Gastroesophageal sphincter (tissue), 4 donors: ENCODE measurements around the gene PPP2R3A. TPM values are rescaled to one million over a fixed set of nuclear protein-coding genes. Genes with fewer than 3 reads are reported as not detected.

ENCODE experiments used
- ATAC-seq: fragments of 150-250 bp; one replicate; pipeline ENCODE4 v1.9.1; 2016; ENCODE audit warnings: mild to moderate bottlenecking, moderate library complexity
- H3K27ac ChIP-seq, 4 donors: fragments of 200-600 bp; sonication (generic) in 3 of 4; 1 replicate in 3 of 4; 2 replicates in 1 of 4; pipeline ENCODE4 v1.5.1; 2016 to 2019
- H3K27me3 ChIP-seq: fragments of 200-600 bp; sonication (generic); one replicate; pipeline ENCODE4 v1.5.1; 2019
- H3K36me3 ChIP-seq, 2 donors: fragments of 200-600 bp; sonication (generic); one replicate each; pipeline ENCODE4 v1.5.1; 2019; ENCODE audit warnings: control low read depth in 1 of 2
- H3K4me1 ChIP-seq, 3 donors: fragments of 200-600 bp; sonication (generic); 1 replicate in 2 of 3; 2 replicates in 1 of 3; pipeline ENCODE4 v1.5.1; 2016 to 2019; ENCODE audit warnings: control low read depth in 2 of 3
- H3K4me3 ChIP-seq, 2 donors: fragments of 200-600 bp; sonication (generic); one replicate each; pipeline ENCODE4 v1.5.1; 2019; ENCODE audit warnings: mild to moderate bottlenecking in 1 of 2, moderate library complexity in 1 of 2
- H3K9me3 ChIP-seq, 3 donors: fragments of 200-600 bp; sonication (generic); one replicate each; pipeline ENCODE4 v1.5.1; 2017 to 2019; ENCODE audit warnings: control low read depth in 2 of 3
- EP300 ChIP-seq: sonication (generic); formaldehyde crosslinking; IDR thresholded peaks from one replicate; pipeline ENCODE4 v1.6.1; 2017; ENCODE audit warnings: antibody characterized with exemption, mild to moderate bottlenecking
- POLR2A ChIP-seq, 2 donors: fragments of 450-650 bp; IDR thresholded peaks; one replicate each; pipeline ENCODE4 v1.6.1; 2017; ENCODE audit warnings: antibody characterized with exemption in 2 of 2, mild to moderate bottlenecking in 2 of 2, moderate library complexity in 1 of 2
- POLR2AphosphoS5 ChIP-seq: sonication (generic); formaldehyde crosslinking; IDR thresholded peaks from one replicate; pipeline ENCODE4 v1.6.1; 2017; ENCODE audit warnings: antibody characterized with exemption
- WGBS, 2 donors: methylation state at CpG; one replicate each; pipeline ENCODE4 v1.1.5; 2018; ENCODE audit warnings: low coverage in 1 of 2; 5-methylcytosine and 5-hydroxymethylcytosine counted together
- total RNA-seq, 4 donors: library from RNA; depleted of rRNA; stranded (reverse); fragments of >200 nt; gene quantifications; one replicate each; pipeline ENCODE4 v1.1.0, GENCODE V29; 2016
- TF ChIP-seq, protein P1 (sequence below), 4 experiments: fragments of 200-600 bp in 2 of 4; fragments of 450-650 bp in 2 of 4; sonication (generic) in 1 of 4; IDR thresholded peaks; one replicate each; pipeline ENCODE4 v1.5.1; 2017 to 2019; ENCODE audit warnings: antibody characterized with exemption in 4 of 4, mild to moderate bottlenecking in 2 of 4, moderate library complexity in 2 of 4

The PPP2R3A gene
- total RNA-seq, 4 donors from 2014 or later: 22.5 to 31.8 (median 27.8) TPM

- H3K27me3 ChIP-seq: no peaks in the 10 kb centered on the region
- WGBS, 2 donors: 0 to 20% methylated on average over 1 of the region's 1 CpG
- no peak for ATAC-seq
- no peak overlapping the region for H3K27ac ChIP-seq
- H3K4me1 ChIP-seq: peaks cover 2 to 64% (median 6%) of the 10 kb centered on the region in 3 donors
- no peak overlapping the region for H3K4me3 ChIP-seq
- H3K36me3 ChIP-seq: no peaks in the 10 kb centered on the region
- TF ChIP-seq, protein P1, sequence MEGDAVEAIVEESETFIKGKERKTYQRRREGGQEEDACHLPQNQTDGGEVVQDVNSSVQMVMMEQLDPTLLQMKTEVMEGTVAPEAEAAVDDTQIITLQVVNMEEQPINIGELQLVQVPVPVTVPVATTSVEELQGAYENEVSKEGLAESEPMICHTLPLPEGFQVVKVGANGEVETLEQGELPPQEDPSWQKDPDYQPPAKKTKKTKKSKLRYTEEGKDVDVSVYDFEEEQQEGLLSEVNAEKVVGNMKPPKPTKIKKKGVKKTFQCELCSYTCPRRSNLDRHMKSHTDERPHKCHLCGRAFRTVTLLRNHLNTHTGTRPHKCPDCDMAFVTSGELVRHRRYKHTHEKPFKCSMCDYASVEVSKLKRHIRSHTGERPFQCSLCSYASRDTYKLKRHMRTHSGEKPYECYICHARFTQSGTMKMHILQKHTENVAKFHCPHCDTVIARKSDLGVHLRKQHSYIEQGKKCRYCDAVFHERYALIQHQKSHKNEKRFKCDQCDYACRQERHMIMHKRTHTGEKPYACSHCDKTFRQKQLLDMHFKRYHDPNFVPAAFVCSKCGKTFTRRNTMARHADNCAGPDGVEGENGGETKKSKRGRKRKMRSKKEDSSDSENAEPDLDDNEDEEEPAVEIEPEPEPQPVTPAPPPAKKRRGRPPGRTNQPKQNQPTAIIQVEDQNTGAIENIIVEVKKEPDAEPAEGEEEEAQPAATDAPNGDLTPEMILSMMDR (IDR thresholded peaks at IDR 0.05): no peak
- TF ChIP-seq POLR2A (IDR thresholded peaks at IDR 0.05) (no peak), POLR2AphosphoS5 (no peak), EP300 (no peak)
- H3K9me3 ChIP-seq: no peaks in the 10 kb centered on the region
These were observed 53.3 kb downstream of the PPP2R3A start for GRCh38 chr3:136018876-136019275.

DNA sequence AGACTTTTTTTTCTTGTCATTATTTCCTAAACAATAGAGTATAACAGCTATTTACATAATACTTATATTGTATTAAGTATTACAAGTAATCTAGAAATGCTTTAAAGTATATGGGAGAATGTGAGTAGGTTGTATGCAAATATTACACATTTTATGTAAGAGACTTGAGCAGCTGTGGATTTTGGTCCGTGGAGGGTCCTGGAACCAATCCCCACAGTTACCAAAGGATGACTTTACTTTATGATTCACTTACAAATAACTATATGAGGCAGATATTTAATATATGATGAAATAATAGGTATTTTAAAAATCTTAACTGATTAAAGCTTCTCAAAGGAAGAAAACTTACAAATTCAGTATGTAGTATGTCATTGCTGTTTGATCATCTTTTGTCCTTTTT, 56.3 kb downstream of the PPP2R3A start:
- 57 to 87% methylated on average over 1 of the region's 1 CpG for WGBS, 2 donors
- H3K4me3 ChIP-seq: no peak overlapping the region
- no peak for ATAC-seq
- H3K36me3 ChIP-seq: peaks cover 0 to 2% of the 10 kb centered on the region in 2 donors
- TF ChIP-seq, protein P1 (IDR thresholded peaks at IDR 0.05): no peak
- TF ChIP-seq POLR2AphosphoS5: no peak
- TF ChIP-seq POLR2A (IDR thresholded peaks at IDR 0.05): no peak
- no peak for TF ChIP-seq EP300
- no peaks in the 10 kb centered on the region for H3K27me3 ChIP-seq
- H3K4me1 ChIP-seq: peaks cover 2 to 68% (median 6%) of the 10 kb centered on the region in 3 donors
- no peak overlapping the region for H3K27ac ChIP-seq
- H3K9me3 ChIP-seq: no peaks in the 10 kb centered on the region

DNA sequence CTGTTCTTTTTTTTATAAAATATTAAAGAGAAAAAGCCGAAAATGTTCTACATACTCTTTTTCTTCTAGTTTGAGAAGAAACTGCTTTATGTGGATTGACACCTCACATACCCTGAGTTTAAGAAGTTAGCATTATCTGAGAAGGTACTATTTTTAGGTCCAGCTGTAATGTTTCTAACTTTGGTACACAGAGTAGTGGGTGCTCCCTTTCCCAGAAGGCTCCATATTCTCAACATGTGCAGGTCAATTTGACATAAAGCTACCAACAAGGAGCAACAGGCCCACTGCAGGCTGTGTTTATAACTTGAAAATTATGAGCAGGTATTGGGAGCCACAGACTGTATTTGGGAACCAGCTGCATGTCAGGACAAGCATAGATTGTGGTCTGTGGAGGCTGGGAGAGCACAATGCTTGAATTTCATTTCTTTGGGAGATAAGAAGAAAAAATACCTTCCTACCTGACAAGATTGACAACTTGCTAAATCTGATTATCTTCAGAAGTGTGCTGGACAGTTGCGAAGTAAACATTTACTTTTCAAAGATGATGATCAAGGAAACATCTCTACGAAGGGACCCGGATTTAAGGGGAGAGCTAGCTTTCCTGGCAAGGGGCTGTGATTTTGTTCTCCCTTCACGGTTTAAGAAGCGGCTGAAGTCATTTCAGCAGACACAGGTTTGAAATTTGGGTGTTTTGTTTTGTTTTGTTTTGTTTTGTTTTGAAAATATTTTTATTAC, 57.2 kb downstream of the PPP2R3A start:
- H3K4me3 ChIP-seq: no peak overlapping the region
- no peaks in the 10 kb centered on the region for H3K27me3 ChIP-seq
- H3K27ac ChIP-seq: peak overlapping the region in 2 of 4 donors; percentile 33 to 38
- TF ChIP-seq POLR2AphosphoS5 (no peak), POLR2A (IDR thresholded peaks at IDR 0.05) (no peak), EP300 (no peak)
- TF ChIP-seq, protein P1 (IDR thresholded peaks at IDR 0.05): no peak
- peaks cover 2 to 64% (median 6%) of the 10 kb centered on the region in 3 donors for H3K4me1 ChIP-seq
- no peaks in the 10 kb centered on the region for H3K9me3 ChIP-seq
- peaks cover 0 to 11% of the 10 kb centered on the region in 2 donors for H3K36me3 ChIP-seq
- no peak for ATAC-seq
- WGBS, 2 donors: 56 to 66% methylated on average over 6 of the region's 6 CpGs

GRCh38 chr3:136023264-136023978, 57.9 kb downstream of the PPP2R3A start:
- TF ChIP-seq POLR2A (IDR thresholded peaks at IDR 0.05) (no peak), EP300 (no peak), POLR2AphosphoS5 (no peak)
- TF ChIP-seq, protein P1 (IDR thresholded peaks at IDR 0.05): no peak
- Histone ChIP-seq H3K27ac (peak overlapping the region in 2 of 4 donors; percentile 33 to 38), H3K4me3 (no peak overlapping the region), H3K9me3 (no peaks in the 10 kb centered on the region), H3K36me3 (peaks cover 0 to 18% of the 10 kb centered on the region in 2 donors), H3K4me1 (peaks cover 2 to 57% (median 3%) of the 10 kb centered on the region in 3 donors), H3K27me3 (no peaks in the 10 kb centered on the region)
- 53 to 80% methylated on average over 3 of the region's 3 CpGs for WGBS, 2 donors
- no peak for ATAC-seq
